HEK293 (cell line): ENCODE measurements around the gene ARID4A.

ENCODE experiments used
- KLF16 ChIP-seq: fragments of 450-650 bp; formaldehyde crosslinking; IDR thresholded peaks from 2 replicates; pipeline ENCODE4 v1.5.1; 2017; ENCODE audit warnings: missing biosample characterization, missing genetic modification characterization
- OVOL3 ChIP-seq: fragments of 450-650 bp; formaldehyde crosslinking; IDR thresholded peaks from 2 replicates; pipeline ENCODE4 v1.5.1; 2016; ENCODE audit warnings: missing biosample characterization, missing genetic modification characterization
- REPIN1 ChIP-seq: fragments of 450-650 bp; formaldehyde crosslinking; IDR thresholded peaks from 2 replicates; pipeline ENCODE4 v1.5.1; 2017; ENCODE audit warnings: missing biosample characterization, missing genetic modification characterization, low read depth
- ZNF10 ChIP-seq: fragments of 450-650 bp; formaldehyde crosslinking; IDR thresholded peaks from 2 replicates; pipeline ENCODE4 v1.5.1; 2017; ENCODE audit warnings: missing biosample characterization, missing genetic modification characterization
- ZNF146 ChIP-seq: fragments of 450-650 bp; formaldehyde crosslinking; IDR thresholded peaks from 2 replicates; pipeline ENCODE4 v1.5.1; 2016; ENCODE audit warnings: missing biosample characterization, missing genetic modification characterization
- ZNF302 ChIP-seq: fragments of 450-650 bp; formaldehyde crosslinking; IDR thresholded peaks from 2 replicates; pipeline ENCODE4 v1.5.1; 2016; ENCODE audit warnings: missing biosample characterization, missing genetic modification characterization, low read depth
- ZNF416 ChIP-seq: fragments of 450-650 bp; formaldehyde crosslinking; IDR thresholded peaks from 2 replicates; pipeline ENCODE4 v1.5.1; 2016; ENCODE audit warnings: missing biosample characterization, missing genetic modification characterization
- ZNF658 ChIP-seq: fragments of 450-650 bp; formaldehyde crosslinking; IDR thresholded peaks from 2 replicates; pipeline ENCODE4; 2016; ENCODE audit warnings: missing biosample characterization, missing genetic modification characterization
- ZNF830 ChIP-seq: fragments of 450-650 bp; IDR thresholded peaks from 2 replicates; pipeline ENCODE4 v1.5.0; 2018; ENCODE audit warnings: missing biosample characterization, missing genetic modification characterization, low read depth, mild to moderate bottlenecking, moderate library complexity
- TF ChIP-seq, protein P1 (sequence below): fragments of 450-650 bp; formaldehyde crosslinking; IDR thresholded peaks from 2 replicates; pipeline ENCODE4 v1.5.1; 2016; ENCODE audit warnings: missing biosample characterization, missing genetic modification characterization
- TF ChIP-seq, protein P2 (sequence below): fragments of 450-650 bp; formaldehyde crosslinking; IDR thresholded peaks from 2 replicates; pipeline ENCODE4 v1.5.1; 2016; ENCODE audit warnings: missing biosample characterization, missing genetic modification characterization
- TF ChIP-seq, protein P3 (sequence below): fragments of 450-650 bp; formaldehyde crosslinking; IDR thresholded peaks from 2 replicates; pipeline ENCODE4 v1.5.1; 2016; ENCODE audit warnings: missing biosample characterization, missing genetic modification characterization
- TF ChIP-seq, protein P4 (sequence below): fragments of 450-650 bp; formaldehyde crosslinking; IDR thresholded peaks from 2 replicates; pipeline ENCODE4 v1.5.1; 2016; ENCODE audit warnings: missing biosample characterization, missing genetic modification characterization
- TF ChIP-seq, protein P5 (sequence below): fragments of 450-650 bp; formaldehyde crosslinking; IDR thresholded peaks from 2 replicates; pipeline ENCODE4; 2016; ENCODE audit warnings: missing biosample characterization, missing genetic modification characterization

DNA sequence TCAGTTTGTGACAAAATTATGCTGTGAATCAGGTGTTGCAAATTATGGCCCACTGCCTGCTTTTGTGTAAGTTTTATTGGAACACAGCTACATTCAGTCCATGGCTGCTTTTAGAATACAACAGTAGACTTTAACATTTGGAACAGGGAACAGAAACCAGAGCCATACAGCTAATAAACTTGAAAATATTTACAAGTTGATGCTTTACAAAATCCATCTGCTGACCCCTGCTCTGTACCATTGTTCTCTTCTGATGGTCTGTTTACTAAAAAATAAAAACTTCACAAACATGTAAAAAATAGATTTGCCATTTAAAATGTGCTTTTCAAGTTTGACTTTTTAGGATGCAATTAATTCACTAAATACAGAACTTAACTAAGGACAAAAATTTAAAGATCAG, 33.0 kb upstream of the ARID4A start:
- TF ChIP-seq, protein P1, sequence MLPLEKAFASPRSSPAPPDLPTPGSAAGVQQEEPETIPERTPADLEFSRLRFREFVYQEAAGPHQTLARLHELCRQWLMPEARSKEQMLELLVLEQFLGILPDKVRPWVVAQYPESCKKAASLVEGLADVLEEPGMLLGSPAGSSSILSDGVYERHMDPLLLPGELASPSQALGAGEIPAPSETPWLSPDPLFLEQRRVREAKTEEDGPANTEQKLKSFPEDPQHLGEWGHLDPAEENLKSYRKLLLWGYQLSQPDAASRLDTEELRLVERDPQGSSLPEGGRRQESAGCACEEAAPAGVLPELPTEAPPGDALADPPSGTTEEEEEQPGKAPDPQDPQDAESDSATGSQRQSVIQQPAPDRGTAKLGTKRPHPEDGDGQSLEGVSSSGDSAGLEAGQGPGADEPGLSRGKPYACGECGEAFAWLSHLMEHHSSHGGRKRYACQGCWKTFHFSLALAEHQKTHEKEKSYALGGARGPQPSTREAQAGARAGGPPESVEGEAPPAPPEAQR (tag by site-specific recombination), result no peak
- TF ChIP-seq, protein P2, sequence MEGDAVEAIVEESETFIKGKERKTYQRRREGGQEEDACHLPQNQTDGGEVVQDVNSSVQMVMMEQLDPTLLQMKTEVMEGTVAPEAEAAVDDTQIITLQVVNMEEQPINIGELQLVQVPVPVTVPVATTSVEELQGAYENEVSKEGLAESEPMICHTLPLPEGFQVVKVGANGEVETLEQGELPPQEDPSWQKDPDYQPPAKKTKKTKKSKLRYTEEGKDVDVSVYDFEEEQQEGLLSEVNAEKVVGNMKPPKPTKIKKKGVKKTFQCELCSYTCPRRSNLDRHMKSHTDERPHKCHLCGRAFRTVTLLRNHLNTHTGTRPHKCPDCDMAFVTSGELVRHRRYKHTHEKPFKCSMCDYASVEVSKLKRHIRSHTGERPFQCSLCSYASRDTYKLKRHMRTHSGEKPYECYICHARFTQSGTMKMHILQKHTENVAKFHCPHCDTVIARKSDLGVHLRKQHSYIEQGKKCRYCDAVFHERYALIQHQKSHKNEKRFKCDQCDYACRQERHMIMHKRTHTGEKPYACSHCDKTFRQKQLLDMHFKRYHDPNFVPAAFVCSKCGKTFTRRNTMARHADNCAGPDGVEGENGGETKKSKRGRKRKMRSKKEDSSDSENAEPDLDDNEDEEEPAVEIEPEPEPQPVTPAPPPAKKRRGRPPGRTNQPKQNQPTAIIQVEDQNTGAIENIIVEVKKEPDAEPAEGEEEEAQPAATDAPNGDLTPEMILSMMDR (tag by site-specific recombination), result no peak
- TF ChIP-seq KLF16 (no peak), ZNF830 (tag by site-specific recombination) (no peak), ZNF10 (no peak), ZNF146 (tag by site-specific recombination) (no peak), ZNF658 (tag by site-specific recombination) (no peak), REPIN1 (no peak), ZNF302 (no peak), ZNF416 (tag by site-specific recombination) (no peak), OVOL3 (no peak)
- TF ChIP-seq, protein P3, sequence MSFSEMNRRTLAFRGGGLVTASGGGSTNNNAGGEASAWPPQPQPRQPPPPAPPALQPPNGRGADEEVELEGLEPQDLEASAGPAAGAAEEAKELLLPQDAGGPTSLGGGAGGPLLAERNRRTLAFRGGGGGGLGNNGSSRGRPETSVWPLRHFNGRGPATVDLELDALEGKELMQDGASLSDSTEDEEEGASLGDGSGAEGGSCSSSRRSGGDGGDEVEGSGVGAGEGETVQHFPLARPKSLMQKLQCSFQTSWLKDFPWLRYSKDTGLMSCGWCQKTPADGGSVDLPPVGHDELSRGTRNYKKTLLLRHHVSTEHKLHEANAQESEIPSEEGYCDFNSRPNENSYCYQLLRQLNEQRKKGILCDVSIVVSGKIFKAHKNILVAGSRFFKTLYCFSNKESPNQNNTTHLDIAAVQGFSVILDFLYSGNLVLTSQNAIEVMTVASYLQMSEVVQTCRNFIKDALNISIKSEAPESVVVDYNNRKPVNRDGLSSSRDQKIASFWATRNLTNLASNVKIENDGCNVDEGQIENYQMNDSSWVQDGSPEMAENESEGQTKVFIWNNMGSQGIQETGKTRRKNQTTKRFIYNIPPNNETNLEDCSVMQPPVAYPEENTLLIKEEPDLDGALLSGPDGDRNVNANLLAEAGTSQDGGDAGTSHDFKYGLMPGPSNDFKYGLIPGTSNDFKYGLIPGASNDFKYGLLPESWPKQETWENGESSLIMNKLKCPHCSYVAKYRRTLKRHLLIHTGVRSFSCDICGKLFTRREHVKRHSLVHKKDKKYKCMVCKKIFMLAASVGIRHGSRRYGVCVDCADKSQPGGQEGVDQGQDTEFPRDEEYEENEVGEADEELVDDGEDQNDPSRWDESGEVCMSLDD, result no peak
- TF ChIP-seq, protein P4, sequence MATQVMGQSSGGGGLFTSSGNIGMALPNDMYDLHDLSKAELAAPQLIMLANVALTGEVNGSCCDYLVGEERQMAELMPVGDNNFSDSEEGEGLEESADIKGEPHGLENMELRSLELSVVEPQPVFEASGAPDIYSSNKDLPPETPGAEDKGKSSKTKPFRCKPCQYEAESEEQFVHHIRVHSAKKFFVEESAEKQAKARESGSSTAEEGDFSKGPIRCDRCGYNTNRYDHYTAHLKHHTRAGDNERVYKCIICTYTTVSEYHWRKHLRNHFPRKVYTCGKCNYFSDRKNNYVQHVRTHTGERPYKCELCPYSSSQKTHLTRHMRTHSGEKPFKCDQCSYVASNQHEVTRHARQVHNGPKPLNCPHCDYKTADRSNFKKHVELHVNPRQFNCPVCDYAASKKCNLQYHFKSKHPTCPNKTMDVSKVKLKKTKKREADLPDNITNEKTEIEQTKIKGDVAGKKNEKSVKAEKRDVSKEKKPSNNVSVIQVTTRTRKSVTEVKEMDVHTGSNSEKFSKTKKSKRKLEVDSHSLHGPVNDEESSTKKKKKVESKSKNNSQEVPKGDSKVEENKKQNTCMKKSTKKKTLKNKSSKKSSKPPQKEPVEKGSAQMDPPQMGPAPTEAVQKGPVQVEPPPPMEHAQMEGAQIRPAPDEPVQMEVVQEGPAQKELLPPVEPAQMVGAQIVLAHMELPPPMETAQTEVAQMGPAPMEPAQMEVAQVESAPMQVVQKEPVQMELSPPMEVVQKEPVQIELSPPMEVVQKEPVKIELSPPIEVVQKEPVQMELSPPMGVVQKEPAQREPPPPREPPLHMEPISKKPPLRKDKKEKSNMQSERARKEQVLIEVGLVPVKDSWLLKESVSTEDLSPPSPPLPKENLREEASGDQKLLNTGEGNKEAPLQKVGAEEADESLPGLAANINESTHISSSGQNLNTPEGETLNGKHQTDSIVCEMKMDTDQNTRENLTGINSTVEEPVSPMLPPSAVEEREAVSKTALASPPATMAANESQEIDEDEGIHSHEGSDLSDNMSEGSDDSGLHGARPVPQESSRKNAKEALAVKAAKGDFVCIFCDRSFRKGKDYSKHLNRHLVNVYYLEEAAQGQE (tag by site-specific recombination), result no peak
- TF ChIP-seq, protein P5, sequence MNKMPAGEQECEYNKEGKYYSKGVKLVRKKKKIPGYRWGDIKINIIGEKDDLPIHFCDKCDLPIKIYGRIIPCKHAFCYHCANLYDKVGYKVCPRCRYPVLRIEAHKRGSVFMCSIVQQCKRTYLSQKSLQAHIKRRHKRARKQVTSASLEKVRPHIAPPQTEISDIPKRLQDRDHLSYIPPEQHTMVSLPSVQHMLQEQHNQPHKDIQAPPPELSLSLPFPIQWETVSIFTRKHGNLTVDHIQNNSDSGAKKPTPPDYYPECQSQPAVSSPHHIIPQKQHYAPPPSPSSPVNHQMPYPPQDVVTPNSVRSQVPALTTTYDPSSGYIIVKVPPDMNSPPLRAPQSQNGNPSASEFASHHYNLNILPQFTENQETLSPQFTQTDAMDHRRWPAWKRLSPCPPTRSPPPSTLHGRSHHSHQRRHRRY (tag by site-specific recombination), result no peak
